Measurements from ENCODE around the gene HMG20A.

DNA sequence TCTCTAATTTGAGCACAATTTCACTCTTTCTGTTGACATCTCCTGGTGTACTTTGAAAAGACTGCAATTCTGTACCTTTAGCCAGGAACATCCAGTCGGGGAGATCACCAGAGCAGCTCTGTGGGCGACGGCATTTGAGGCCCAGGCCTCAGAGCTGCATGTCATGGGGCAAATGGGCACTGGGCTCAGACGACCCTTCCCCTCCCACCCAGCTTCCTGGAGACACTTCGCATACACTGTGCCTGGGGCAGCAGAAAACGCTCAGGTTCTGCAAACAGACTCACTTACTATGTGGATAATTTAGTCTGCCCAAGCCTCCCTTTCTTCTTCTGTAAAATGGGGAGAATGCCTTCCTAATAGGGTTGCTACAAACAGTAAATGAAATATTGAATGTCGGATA is 96.9 kb downstream of the HMG20A start:
- TF ChIP-seq, protein P1, sequence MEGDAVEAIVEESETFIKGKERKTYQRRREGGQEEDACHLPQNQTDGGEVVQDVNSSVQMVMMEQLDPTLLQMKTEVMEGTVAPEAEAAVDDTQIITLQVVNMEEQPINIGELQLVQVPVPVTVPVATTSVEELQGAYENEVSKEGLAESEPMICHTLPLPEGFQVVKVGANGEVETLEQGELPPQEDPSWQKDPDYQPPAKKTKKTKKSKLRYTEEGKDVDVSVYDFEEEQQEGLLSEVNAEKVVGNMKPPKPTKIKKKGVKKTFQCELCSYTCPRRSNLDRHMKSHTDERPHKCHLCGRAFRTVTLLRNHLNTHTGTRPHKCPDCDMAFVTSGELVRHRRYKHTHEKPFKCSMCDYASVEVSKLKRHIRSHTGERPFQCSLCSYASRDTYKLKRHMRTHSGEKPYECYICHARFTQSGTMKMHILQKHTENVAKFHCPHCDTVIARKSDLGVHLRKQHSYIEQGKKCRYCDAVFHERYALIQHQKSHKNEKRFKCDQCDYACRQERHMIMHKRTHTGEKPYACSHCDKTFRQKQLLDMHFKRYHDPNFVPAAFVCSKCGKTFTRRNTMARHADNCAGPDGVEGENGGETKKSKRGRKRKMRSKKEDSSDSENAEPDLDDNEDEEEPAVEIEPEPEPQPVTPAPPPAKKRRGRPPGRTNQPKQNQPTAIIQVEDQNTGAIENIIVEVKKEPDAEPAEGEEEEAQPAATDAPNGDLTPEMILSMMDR (IDR thresholded peaks at IDR 0.05) = no peak
- no peak for TF ChIP-seq POLR2A (IDR thresholded peaks at IDR 0.05)
- no peak for TF ChIP-seq POLR2AphosphoS5 (IDR thresholded peaks at IDR 0.05; ENCODE audit: insufficient read depth in 1 of 2, low read depth in 1 of 2)
